GM12891 (cell line): ENCODE results near the gene MYO6.

Experiments used
- POLR2A ChIP-seq: IDR thresholded peaks from 2 replicates; pipeline ENCODE4 v1.6.1; 2011; ENCODE audit warnings: low read depth, low read length, control low read depth
- POLR2AphosphoS5 ChIP-seq: IDR thresholded peaks from 2 replicates; pipeline ENCODE4 v1.6.1; 2011; ENCODE audit warnings: low read depth, low read length, control low read depth
- SPI1 ChIP-seq: IDR thresholded peaks from 2 replicates; pipeline ENCODE4 v1.6.1; 2011; ENCODE audit warnings: low read depth, low read length, control low read depth
- TAF1 ChIP-seq: IDR thresholded peaks from 2 replicates; pipeline ENCODE4 v1.6.1; 2011; ENCODE audit warnings: low read depth, low read length, control low read depth

DNA sequence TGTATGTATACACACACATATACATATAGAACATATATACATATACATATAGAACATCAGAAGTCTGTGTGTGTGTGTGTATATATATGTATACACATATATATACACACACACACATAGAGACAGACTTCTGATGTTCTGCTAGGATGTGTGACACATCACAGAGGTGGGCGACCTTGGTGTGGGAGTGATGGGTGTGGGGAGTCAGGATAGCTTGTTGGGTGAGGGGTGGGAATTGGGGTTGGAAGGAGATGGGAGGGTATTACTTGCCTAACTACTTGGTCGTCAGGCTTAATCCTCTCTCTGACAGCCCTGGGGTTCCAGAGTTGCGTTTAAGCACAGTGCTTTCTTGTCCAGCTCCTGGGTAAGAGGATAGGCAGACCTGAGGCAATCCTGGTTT is 8.3 kb downstream of the MYO6 start:
- TF ChIP-seq POLR2A: no peak
- no peak for TF ChIP-seq TAF1
- no peak for TF ChIP-seq POLR2AphosphoS5
- TF ChIP-seq SPI1: no peak
